B cell (primary cell): ENCODE measurements around the gene B3GLCT.

ENCODE experiments used
- CTCF ChIP-seq: fragments of 200-600 bp; IDR thresholded peaks from one replicate; pipeline ENCODE4 v1.8.0; 2022; ENCODE audit warnings: antibody characterized with exemption, mild to moderate bottlenecking
- EZH2 ChIP-seq: IDR thresholded peaks from 2 replicates; pipeline ENCODE4 v1.6.1; 2012; ENCODE audit warnings: borderline replicate concordance, low read depth, mild to moderate bottlenecking, moderate library complexity, low read length; ENCODE audit not compliant: insufficient read depth, poor library complexity, severe bottlenecking

DNA sequence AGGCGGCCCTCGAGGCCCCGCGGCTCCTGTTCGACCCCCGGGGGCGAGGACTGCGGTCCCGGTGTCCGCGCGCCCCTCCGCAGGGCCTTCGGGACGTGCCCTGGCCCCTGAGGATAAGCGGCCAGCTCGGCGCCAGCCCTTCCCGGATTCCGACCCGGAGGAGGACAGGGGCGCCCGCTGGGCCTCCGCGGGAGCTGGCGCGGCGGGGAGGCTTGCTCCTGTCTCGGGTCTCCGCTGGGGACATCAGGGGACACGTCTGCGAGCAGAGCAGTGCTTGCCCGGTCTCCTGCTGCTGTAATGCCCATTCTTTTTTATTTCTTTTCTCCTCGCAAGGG lies 829 bp downstream of the B3GLCT start:
- no peak for TF ChIP-seq EZH2
- TF ChIP-seq CTCF: no peak
